Gastroesophageal sphincter (tissue), 4 donors: ENCODE data around the gene RPGR. TPM values are rescaled to one million over a fixed set of nuclear protein-coding genes. Genes with fewer than 3 reads are reported as not detected.
A peak's percentile ranks its signal among the peaks of the same experiment; 100 is the strongest.

ENCODE experiments used
- ATAC-seq: fragments of 150-250 bp; one replicate; pipeline ENCODE4 v1.9.1; 2016; ENCODE audit warnings: mild to moderate bottlenecking, moderate library complexity
- H3K27ac ChIP-seq, 4 donors: fragments of 200-600 bp; sonication (generic) in 3 of 4; 1 replicate in 3 of 4; 2 replicates in 1 of 4; pipeline ENCODE4 v1.5.1; 2016 to 2019
- H3K27me3 ChIP-seq: fragments of 200-600 bp; sonication (generic); one replicate; pipeline ENCODE4 v1.5.1; 2019
- H3K36me3 ChIP-seq, 2 donors: fragments of 200-600 bp; sonication (generic); one replicate each; pipeline ENCODE4 v1.5.1; 2019; ENCODE audit warnings: control low read depth in 1 of 2
- H3K4me1 ChIP-seq, 3 donors: fragments of 200-600 bp; sonication (generic); 1 replicate in 2 of 3; 2 replicates in 1 of 3; pipeline ENCODE4 v1.5.1; 2016 to 2019; ENCODE audit warnings: control low read depth in 2 of 3
- H3K4me3 ChIP-seq, 2 donors: fragments of 200-600 bp; sonication (generic); one replicate each; pipeline ENCODE4 v1.5.1; 2019; ENCODE audit warnings: mild to moderate bottlenecking in 1 of 2, moderate library complexity in 1 of 2
- H3K9me3 ChIP-seq, 3 donors: fragments of 200-600 bp; sonication (generic); one replicate each; pipeline ENCODE4 v1.5.1; 2017 to 2019; ENCODE audit warnings: control low read depth in 2 of 3
- EP300 ChIP-seq: sonication (generic); formaldehyde crosslinking; IDR thresholded peaks from one replicate; pipeline ENCODE4 v1.6.1; 2017; ENCODE audit warnings: antibody characterized with exemption, mild to moderate bottlenecking
- POLR2A ChIP-seq, 2 donors: fragments of 450-650 bp; IDR thresholded peaks; one replicate each; pipeline ENCODE4 v1.6.1; 2017; ENCODE audit warnings: antibody characterized with exemption in 2 of 2, mild to moderate bottlenecking in 2 of 2, moderate library complexity in 1 of 2
- POLR2AphosphoS5 ChIP-seq: sonication (generic); formaldehyde crosslinking; IDR thresholded peaks from one replicate; pipeline ENCODE4 v1.6.1; 2017; ENCODE audit warnings: antibody characterized with exemption
- WGBS, 2 donors: methylation state at CpG; one replicate each; pipeline ENCODE4 v1.1.5; 2018; ENCODE audit warnings: low coverage in 1 of 2; 5-methylcytosine and 5-hydroxymethylcytosine counted together
- total RNA-seq, 4 donors: library from RNA; depleted of rRNA; stranded (reverse); fragments of >200 nt; gene quantifications; one replicate each; pipeline ENCODE4 v1.1.0, GENCODE V29; 2016
- TF ChIP-seq, protein P1 (sequence below), 4 experiments: fragments of 200-600 bp in 2 of 4; fragments of 450-650 bp in 2 of 4; sonication (generic) in 1 of 4; IDR thresholded peaks; one replicate each; pipeline ENCODE4 v1.5.1; 2017 to 2019; ENCODE audit warnings: antibody characterized with exemption in 4 of 4, mild to moderate bottlenecking in 2 of 4, moderate library complexity in 2 of 4

Gene RPGR
- total RNA-seq, 4 donors from 2014 or later: 12.7 to 25.4 (median 20.0) TPM

- TF ChIP-seq POLR2A (IDR thresholded peaks at IDR 0.05) (no peak), EP300 (no peak), POLR2AphosphoS5 (no peak)
- TF ChIP-seq, protein P1, sequence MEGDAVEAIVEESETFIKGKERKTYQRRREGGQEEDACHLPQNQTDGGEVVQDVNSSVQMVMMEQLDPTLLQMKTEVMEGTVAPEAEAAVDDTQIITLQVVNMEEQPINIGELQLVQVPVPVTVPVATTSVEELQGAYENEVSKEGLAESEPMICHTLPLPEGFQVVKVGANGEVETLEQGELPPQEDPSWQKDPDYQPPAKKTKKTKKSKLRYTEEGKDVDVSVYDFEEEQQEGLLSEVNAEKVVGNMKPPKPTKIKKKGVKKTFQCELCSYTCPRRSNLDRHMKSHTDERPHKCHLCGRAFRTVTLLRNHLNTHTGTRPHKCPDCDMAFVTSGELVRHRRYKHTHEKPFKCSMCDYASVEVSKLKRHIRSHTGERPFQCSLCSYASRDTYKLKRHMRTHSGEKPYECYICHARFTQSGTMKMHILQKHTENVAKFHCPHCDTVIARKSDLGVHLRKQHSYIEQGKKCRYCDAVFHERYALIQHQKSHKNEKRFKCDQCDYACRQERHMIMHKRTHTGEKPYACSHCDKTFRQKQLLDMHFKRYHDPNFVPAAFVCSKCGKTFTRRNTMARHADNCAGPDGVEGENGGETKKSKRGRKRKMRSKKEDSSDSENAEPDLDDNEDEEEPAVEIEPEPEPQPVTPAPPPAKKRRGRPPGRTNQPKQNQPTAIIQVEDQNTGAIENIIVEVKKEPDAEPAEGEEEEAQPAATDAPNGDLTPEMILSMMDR (IDR thresholded peaks at IDR 0.05): no peak
- Histone ChIP-seq H3K27ac (peak overlapping the region in 3 of 4 donors; percentile 80 to 91 (median 89)), H3K9me3 (no peaks in the 10 kb centered on the region), H3K4me3 (peak overlapping the region; percentile 55 to 67), H3K4me1 (no peaks in the 10 kb centered on the region), H3K36me3 (no peaks in the 10 kb centered on the region), H3K27me3 (no peaks in the 10 kb centered on the region)
- no peak for ATAC-seq
- WGBS, 2 donors: 34 to 44% methylated on average over 3 of the region's 3 CpGs
Observed at GRCh38 chrX:38326086-38326485, 1.2 kb downstream of the RPGR start.

- 78 to 83% methylated on average over 1 to 5 of the region's 5 CpGs for WGBS, 2 donors
Observed at GRCh38 chrX:38320819-38321218, 6.5 kb downstream of the RPGR start.

DNA sequence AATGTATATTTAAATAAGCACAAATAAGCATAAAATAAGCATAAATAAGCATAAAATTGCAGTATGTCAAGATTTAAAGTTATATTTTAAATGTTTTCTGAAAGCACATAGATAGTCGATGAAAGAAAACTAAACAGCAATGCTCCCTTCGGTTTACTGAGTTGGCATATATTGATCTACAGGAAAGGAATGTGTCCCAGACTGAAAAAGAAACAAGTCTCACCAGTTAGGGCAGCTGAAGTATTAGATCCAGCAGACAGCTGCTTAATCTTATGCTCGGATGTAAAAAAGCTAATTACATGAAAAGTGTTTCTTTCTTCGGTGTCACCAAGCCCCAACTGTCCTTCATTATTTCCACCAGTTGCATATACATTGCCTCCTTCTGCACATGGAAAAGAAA is 8.7 kb downstream of the RPGR start:
- ATAC-seq: no peak

More at GRCh38 chrX:38320819-38321218, 6.5 kb downstream of the RPGR start:
- Histone ChIP-seq H3K4me3 (no peak overlapping the region), H3K9me3 (no peaks in the 10 kb centered on the region), H3K27ac (no peak overlapping the region), H3K27me3 (no peaks in the 10 kb centered on the region), H3K36me3 (peaks cover 0 to 15% of the 10 kb centered on the region in 2 donors), H3K4me1 (no peaks in the 10 kb centered on the region)
- TF ChIP-seq, protein P1 (IDR thresholded peaks at IDR 0.05): no peak
- no peak for TF ChIP-seq EP300
- TF ChIP-seq POLR2AphosphoS5: no peak
- no peak for TF ChIP-seq POLR2A (IDR thresholded peaks at IDR 0.05)
- no peak for ATAC-seq

GRCh38 chrX:38318196-38318595 is 9.1 kb downstream of the RPGR start:
- 64 to 68% methylated on average over 3 of the region's 3 CpGs for WGBS, 2 donors
- Histone ChIP-seq H3K27ac (no peak overlapping the region), H3K27me3 (no peaks in the 10 kb centered on the region), H3K36me3 (peaks cover 0 to 20% of the 10 kb centered on the region in 2 donors), H3K9me3 (no peaks in the 10 kb centered on the region), H3K4me1 (no peaks in the 10 kb centered on the region), H3K4me3 (no peak overlapping the region)
- TF ChIP-seq EP300: no peak
- TF ChIP-seq POLR2AphosphoS5: no peak
- TF ChIP-seq POLR2A (IDR thresholded peaks at IDR 0.05): no peak
- TF ChIP-seq, protein P1 (IDR thresholded peaks at IDR 0.05): no peak
- ATAC-seq: no peak

More for the DNA sequence above, 8.7 kb downstream of the RPGR start:
- no peaks in the 10 kb centered on the region for H3K4me1 ChIP-seq
- no peaks in the 10 kb centered on the region for H3K9me3 ChIP-seq
- 60 to 78% methylated on average over 4 of the region's 4 CpGs for WGBS, 2 donors
- peaks cover 0 to 20% of the 10 kb centered on the region in 2 donors for H3K36me3 ChIP-seq
- no peak overlapping the region for H3K4me3 ChIP-seq
- TF ChIP-seq EP300: no peak
- TF ChIP-seq POLR2A (IDR thresholded peaks at IDR 0.05): no peak
- TF ChIP-seq, protein P1 (IDR thresholded peaks at IDR 0.05): no peak
- no peak for TF ChIP-seq POLR2AphosphoS5
- H3K27ac ChIP-seq: no peak overlapping the region
- H3K27me3 ChIP-seq: no peaks in the 10 kb centered on the region

DNA sequence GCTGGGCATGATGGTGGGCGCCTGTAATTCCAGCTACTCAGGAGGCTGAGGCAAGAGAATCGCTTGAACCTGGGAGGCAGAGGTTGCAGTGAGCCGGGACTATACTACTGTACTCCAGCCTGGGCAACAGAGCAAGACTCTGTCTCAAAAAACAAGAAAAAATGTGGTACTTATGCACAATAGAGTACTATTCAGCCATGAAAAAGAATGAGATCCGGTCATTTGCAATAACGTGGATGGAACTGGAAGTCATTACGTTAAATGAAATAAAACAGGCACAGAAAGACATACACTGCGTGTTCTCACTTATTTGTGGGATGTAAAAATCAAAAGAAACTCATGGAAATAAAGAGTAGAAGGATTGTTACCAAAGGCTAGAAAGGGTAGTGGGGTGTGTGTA is 12.1 kb downstream of the RPGR start:
- WGBS, 2 donors: 87 to 100% methylated on average over 5 of the region's 7 CpGs
- H3K4me3 ChIP-seq: no peak overlapping the region
- H3K4me1 ChIP-seq: no peaks in the 10 kb centered on the region

More for the DNA sequence above, 12.1 kb downstream of the RPGR start:
- peaks cover 0 to 18% of the 10 kb centered on the region in 2 donors for H3K36me3 ChIP-seq
- ATAC-seq: no peak
- no peaks in the 10 kb centered on the region for H3K9me3 ChIP-seq
- no peaks in the 10 kb centered on the region for H3K27me3 ChIP-seq
- no peak for TF ChIP-seq EP300
- TF ChIP-seq, protein P1 (IDR thresholded peaks at IDR 0.05): no peak
- no peak for TF ChIP-seq POLR2AphosphoS5
- TF ChIP-seq POLR2A (IDR thresholded peaks at IDR 0.05): no peak
- H3K27ac ChIP-seq: no peak overlapping the region
